Measurements from ENCODE around the gene USP47. TPM values are rescaled to one million over a fixed set of nuclear protein-coding genes. Genes with fewer than 3 reads are reported as not detected.

The USP47 gene
- total RNA-seq, 1 donor from 2014 or later = 69.4 TPM

GRCh38 chr11:11845551-11845950 is 3.8 kb downstream of the USP47 start:
- Histone ChIP-seq H3K4me1 (ENCODE audit: control insufficient read depth in 3 of 3, insufficient read depth in 3 of 3, low read length in 3 of 3) (peaks cover 36 to 56% (median 49%) of the 10 kb centered on the region in 3 donors), H3K4me3 (ENCODE audit: low read length in 3 of 3) (no peak overlapping the region), H3K27me3 (ENCODE audit: control insufficient read depth in 3 of 3, insufficient read depth in 3 of 3, low read length in 3 of 3) (no peaks in the 10 kb centered on the region), H3K9me3 (ENCODE audit: control insufficient read depth in 3 of 3, low read length in 3 of 3) (no peaks in the 10 kb centered on the region), H3K36me3 (ENCODE audit: control insufficient read depth in 3 of 3, insufficient read depth in 3 of 3, low read length in 3 of 3) (no peaks in the 10 kb centered on the region), H3K9ac (ENCODE audit: low read depth in 1 of 3, low read length in 3 of 3) (peak overlapping the region in 1 of 3 donors; percentile 25), H3K27ac (ENCODE audit: low read depth, low read length) (peak overlapping the region; percentile 9)

GRCh38 chr11:11847082-11847481 is 5.3 kb downstream of the USP47 start:
- H3K27me3 ChIP-seq (ENCODE audit: control insufficient read depth in 3 of 3, insufficient read depth in 3 of 3, low read length in 3 of 3) = no peaks in the 10 kb centered on the region
- peaks cover 36 to 51% (median 43%) of the 10 kb centered on the region in 3 donors for H3K4me1 ChIP-seq (ENCODE audit: control insufficient read depth in 3 of 3, insufficient read depth in 3 of 3, low read length in 3 of 3)
- no peaks in the 10 kb centered on the region for H3K36me3 ChIP-seq (ENCODE audit: control insufficient read depth in 3 of 3, insufficient read depth in 3 of 3, low read length in 3 of 3)
- H3K9ac ChIP-seq (ENCODE audit: low read depth in 1 of 3, low read length in 3 of 3) = no peak overlapping the region
- H3K4me3 ChIP-seq (ENCODE audit: low read length in 3 of 3) = no peak overlapping the region
- H3K9me3 ChIP-seq (ENCODE audit: control insufficient read depth in 3 of 3, low read length in 3 of 3) = no peaks in the 10 kb centered on the region
- no peak overlapping the region for H3K27ac ChIP-seq (ENCODE audit: low read depth, low read length)

- H3K36me3 ChIP-seq (ENCODE audit: control insufficient read depth in 3 of 3, insufficient read depth in 3 of 3, low read length in 3 of 3) = no peaks in the 10 kb centered on the region
- H3K9me3 ChIP-seq (ENCODE audit: control insufficient read depth in 3 of 3, low read length in 3 of 3) = no peaks in the 10 kb centered on the region
- peaks cover 36 to 51% (median 41%) of the 10 kb centered on the region in 3 donors for H3K4me1 ChIP-seq (ENCODE audit: control insufficient read depth in 3 of 3, insufficient read depth in 3 of 3, low read length in 3 of 3)
- no peak overlapping the region for H3K4me3 ChIP-seq (ENCODE audit: low read length in 3 of 3)
- no peak overlapping the region for H3K9ac ChIP-seq (ENCODE audit: low read depth in 1 of 3, low read length in 3 of 3)
- peak overlapping the region; percentile 16 for H3K27ac ChIP-seq (ENCODE audit: low read depth, low read length)
- no peaks in the 10 kb centered on the region for H3K27me3 ChIP-seq (ENCODE audit: control insufficient read depth in 3 of 3, insufficient read depth in 3 of 3, low read length in 3 of 3)
Observed at GRCh38 chr11:11848891-11849746, 7.3 kb downstream of the USP47 start.

DNA sequence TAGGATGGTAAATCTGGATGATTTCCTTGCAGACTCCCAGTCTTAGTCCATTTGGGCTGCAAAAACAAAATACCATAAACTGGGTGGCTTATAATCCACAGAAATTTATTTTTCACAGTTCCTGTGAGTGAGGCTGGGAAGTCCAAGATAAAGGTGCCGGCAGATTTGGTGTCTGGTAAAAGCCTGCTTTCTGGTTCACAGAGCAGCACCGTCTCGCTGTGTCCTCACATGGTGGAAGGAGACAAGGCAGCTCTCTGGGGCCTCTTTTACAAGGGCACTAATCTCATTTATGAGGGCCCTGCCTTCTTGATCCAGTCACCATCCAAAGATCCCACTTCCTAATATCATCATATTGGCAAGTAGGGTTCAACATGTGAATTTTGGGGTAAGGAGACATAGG is 8.9 kb downstream of the USP47 start:
- no peaks in the 10 kb centered on the region for H3K27me3 ChIP-seq (ENCODE audit: control insufficient read depth in 3 of 3, insufficient read depth in 3 of 3, low read length in 3 of 3)
- H3K4me3 ChIP-seq (ENCODE audit: low read length in 3 of 3) = no peak overlapping the region
- no peaks in the 10 kb centered on the region for H3K9me3 ChIP-seq (ENCODE audit: control insufficient read depth in 3 of 3, low read length in 3 of 3)
- no peaks in the 10 kb centered on the region for H3K36me3 ChIP-seq (ENCODE audit: control insufficient read depth in 3 of 3, insufficient read depth in 3 of 3, low read length in 3 of 3)
- H3K4me1 ChIP-seq (ENCODE audit: control insufficient read depth in 3 of 3, insufficient read depth in 3 of 3, low read length in 3 of 3) = peaks cover 24 to 40% (median 26%) of the 10 kb centered on the region in 3 donors
- H3K27ac ChIP-seq (ENCODE audit: low read depth, low read length) = no peak overlapping the region
- no peak overlapping the region for H3K9ac ChIP-seq (ENCODE audit: low read depth in 1 of 3, low read length in 3 of 3)

GRCh38 chr11:11856638-11857037 is 14.9 kb downstream of the USP47 start:
- Histone ChIP-seq H3K27ac (ENCODE audit: low read depth, low read length) (no peak overlapping the region), H3K36me3 (ENCODE audit: control insufficient read depth in 3 of 3, insufficient read depth in 3 of 3, low read length in 3 of 3) (no peaks in the 10 kb centered on the region), H3K9ac (ENCODE audit: low read depth in 1 of 3, low read length in 3 of 3) (peak overlapping the region in 1 of 3 donors; percentile 27), H3K27me3 (ENCODE audit: control insufficient read depth in 3 of 3, insufficient read depth in 3 of 3, low read length in 3 of 3) (no peaks in the 10 kb centered on the region), H3K4me3 (ENCODE audit: low read length in 3 of 3) (no peak overlapping the region), H3K9me3 (ENCODE audit: control insufficient read depth in 3 of 3, low read length in 3 of 3) (no peaks in the 10 kb centered on the region), H3K4me1 (ENCODE audit: control insufficient read depth in 3 of 3, insufficient read depth in 3 of 3, low read length in 3 of 3) (peaks cover 9 to 30% (median 10%) of the 10 kb centered on the region in 3 donors)

- peaks cover 7 to 26% (median 9%) of the 10 kb centered on the region in 3 donors for H3K4me1 ChIP-seq (ENCODE audit: control insufficient read depth in 3 of 3, insufficient read depth in 3 of 3, low read length in 3 of 3)
- H3K9me3 ChIP-seq (ENCODE audit: control insufficient read depth in 3 of 3, low read length in 3 of 3) = no peaks in the 10 kb centered on the region
- H3K27ac ChIP-seq (ENCODE audit: low read depth, low read length) = no peak overlapping the region
- no peak overlapping the region for H3K9ac ChIP-seq (ENCODE audit: low read depth in 1 of 3, low read length in 3 of 3)
- H3K4me3 ChIP-seq (ENCODE audit: low read length in 3 of 3) = peak overlapping the region in 2 of 3 donors; percentile 26 to 36
- H3K36me3 ChIP-seq (ENCODE audit: control insufficient read depth in 3 of 3, insufficient read depth in 3 of 3, low read length in 3 of 3) = no peaks in the 10 kb centered on the region
- H3K27me3 ChIP-seq (ENCODE audit: control insufficient read depth in 3 of 3, insufficient read depth in 3 of 3, low read length in 3 of 3) = no peaks in the 10 kb centered on the region
Observed at GRCh38 chr11:11857769-11858168, 16.0 kb downstream of the USP47 start.

DNA sequence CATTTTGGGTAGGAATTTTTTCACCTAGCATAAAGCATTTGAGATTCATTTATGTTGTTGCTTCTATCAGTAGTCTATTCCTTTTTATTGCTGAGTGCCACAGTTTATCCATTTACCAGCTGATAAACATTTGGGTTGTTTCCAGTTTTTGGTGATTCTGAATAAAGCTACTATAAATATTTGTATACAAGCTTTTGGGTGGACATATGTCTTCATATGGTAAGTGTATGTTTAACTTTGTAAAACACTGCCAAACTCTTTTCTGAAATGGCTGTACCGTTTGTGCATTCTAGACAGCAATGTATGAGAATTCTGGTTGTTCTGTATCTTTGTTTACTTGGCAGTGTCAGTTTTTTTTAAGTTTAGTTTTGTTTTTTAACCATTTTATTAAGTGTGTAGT is 16.9 kb downstream of the USP47 start:
- Histone ChIP-seq H3K27me3 (ENCODE audit: control insufficient read depth in 3 of 3, insufficient read depth in 3 of 3, low read length in 3 of 3) (no peaks in the 10 kb centered on the region), H3K4me1 (ENCODE audit: control insufficient read depth in 3 of 3, insufficient read depth in 3 of 3, low read length in 3 of 3) (peaks cover 7 to 22% (median 9%) of the 10 kb centered on the region in 3 donors), H3K4me3 (ENCODE audit: low read length in 3 of 3) (no peak overlapping the region), H3K36me3 (ENCODE audit: control insufficient read depth in 3 of 3, insufficient read depth in 3 of 3, low read length in 3 of 3) (no peaks in the 10 kb centered on the region), H3K9ac (ENCODE audit: low read depth in 1 of 3, low read length in 3 of 3) (no peak overlapping the region), H3K9me3 (ENCODE audit: control insufficient read depth in 3 of 3, low read length in 3 of 3) (no peaks in the 10 kb centered on the region), H3K27ac (ENCODE audit: low read depth, low read length) (no peak overlapping the region)

DNA sequence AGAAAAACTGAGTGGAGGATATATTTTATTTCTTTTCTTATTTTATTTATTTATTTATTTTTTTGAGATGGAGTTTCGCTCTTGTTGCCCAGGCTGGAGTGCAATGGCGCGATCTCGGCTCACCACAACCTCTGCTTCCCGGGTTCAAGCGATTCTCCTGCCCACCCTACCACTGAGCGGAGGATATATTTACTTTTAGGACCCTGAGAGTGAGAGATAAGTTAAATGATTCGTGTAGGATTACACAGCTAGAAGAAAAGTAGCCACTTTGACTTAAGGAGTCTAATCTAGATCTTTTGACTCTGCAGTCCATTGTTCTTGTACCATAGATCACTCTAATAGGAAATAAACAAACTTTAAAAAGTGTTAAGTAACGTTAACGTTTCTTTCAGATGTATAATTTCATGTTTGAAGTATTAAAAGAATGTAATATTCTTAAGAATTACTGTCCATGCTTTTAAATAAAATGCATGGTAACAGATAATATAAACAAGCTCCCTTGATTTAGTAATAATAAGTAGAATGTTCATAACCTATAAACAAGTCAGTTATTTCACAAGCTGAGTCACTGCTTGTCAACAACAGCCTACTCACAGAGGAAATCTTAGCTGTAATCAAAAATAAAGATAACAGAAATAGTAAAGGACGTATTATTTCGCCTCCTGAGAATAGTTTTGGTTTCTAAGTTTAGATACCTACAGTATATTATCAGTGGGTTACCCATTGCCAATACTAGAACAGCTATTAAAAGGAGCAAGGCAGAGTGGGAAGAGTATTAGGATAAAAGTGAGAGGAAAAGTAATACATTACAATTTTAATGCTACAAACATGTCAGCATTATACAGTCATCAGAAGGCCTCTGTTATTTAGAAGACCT is 18.6 kb downstream of the USP47 start:
- Histone ChIP-seq H3K27me3 (ENCODE audit: control insufficient read depth in 3 of 3, insufficient read depth in 3 of 3, low read length in 3 of 3) (no peaks in the 10 kb centered on the region), H3K4me3 (ENCODE audit: low read length in 3 of 3) (no peak overlapping the region), H3K27ac (ENCODE audit: low read depth, low read length) (peak overlapping the region; percentile 64), H3K4me1 (ENCODE audit: control insufficient read depth in 3 of 3, insufficient read depth in 3 of 3, low read length in 3 of 3) (peaks cover 7 to 22% (median 9%) of the 10 kb centered on the region in 3 donors), H3K9me3 (ENCODE audit: control insufficient read depth in 3 of 3, low read length in 3 of 3) (no peaks in the 10 kb centered on the region), H3K9ac (ENCODE audit: low read depth in 1 of 3, low read length in 3 of 3) (no peak overlapping the region), H3K36me3 (ENCODE audit: control insufficient read depth in 3 of 3, insufficient read depth in 3 of 3, low read length in 3 of 3) (no peaks in the 10 kb centered on the region)

DNA sequence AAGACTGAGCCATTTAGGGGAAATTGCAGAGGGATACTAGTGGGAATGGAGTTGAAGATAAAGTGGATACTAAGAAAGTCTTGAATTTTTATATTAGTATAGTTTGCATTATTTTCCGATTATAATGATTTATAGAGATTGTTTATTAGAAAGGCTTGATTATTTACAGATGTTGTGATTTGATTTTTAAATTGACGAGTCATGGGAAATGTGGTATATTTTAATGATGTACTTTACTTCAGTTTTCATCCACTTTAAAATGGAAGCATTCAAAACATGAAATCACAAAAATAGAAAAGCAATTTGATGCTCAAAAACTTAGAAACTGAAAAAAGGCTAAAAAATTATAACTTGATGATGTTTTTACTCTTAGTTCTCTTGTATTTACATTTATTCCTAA is 21.2 kb downstream of the USP47 start:
- Histone ChIP-seq H3K36me3 (ENCODE audit: control insufficient read depth in 3 of 3, insufficient read depth in 3 of 3, low read length in 3 of 3) (no peaks in the 10 kb centered on the region), H3K4me1 (ENCODE audit: control insufficient read depth in 3 of 3, insufficient read depth in 3 of 3, low read length in 3 of 3) (peaks cover 0 to 14% (median 4%) of the 10 kb centered on the region in 3 donors), H3K9ac (ENCODE audit: low read depth in 1 of 3, low read length in 3 of 3) (no peak overlapping the region)

DNA sequence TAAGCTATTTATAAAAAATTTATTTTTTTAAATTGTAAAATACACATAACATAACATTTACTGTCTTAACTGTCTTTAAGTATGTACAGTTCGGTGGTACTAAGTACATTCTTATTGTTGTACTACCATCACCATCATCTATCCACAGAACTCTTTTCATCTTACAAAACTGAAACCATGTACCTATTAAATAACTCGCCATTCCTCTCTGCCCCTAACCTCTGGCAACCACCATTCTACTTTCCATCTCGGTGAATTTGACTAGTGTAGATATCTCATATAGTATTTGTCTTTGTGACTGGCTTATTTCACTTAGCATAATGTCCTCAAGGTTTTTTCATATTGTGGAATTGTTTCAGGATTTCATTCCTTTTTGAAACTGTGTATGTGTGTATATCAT is 22.6 kb downstream of the USP47 start:
- H3K36me3 ChIP-seq (ENCODE audit: control insufficient read depth in 3 of 3, insufficient read depth in 3 of 3, low read length in 3 of 3) = no peaks in the 10 kb centered on the region
- H3K9me3 ChIP-seq (ENCODE audit: control insufficient read depth in 3 of 3, low read length in 3 of 3) = no peaks in the 10 kb centered on the region
- no peak overlapping the region for H3K9ac ChIP-seq (ENCODE audit: low read depth in 1 of 3, low read length in 3 of 3)
- no peak overlapping the region for H3K27ac ChIP-seq (ENCODE audit: low read depth, low read length)
- H3K4me1 ChIP-seq (ENCODE audit: control insufficient read depth in 3 of 3, insufficient read depth in 3 of 3, low read length in 3 of 3) = peaks cover 0 to 8% (median 4%) of the 10 kb centered on the region in 3 donors
- no peak overlapping the region for H3K4me3 ChIP-seq (ENCODE audit: low read length in 3 of 3)
- H3K27me3 ChIP-seq (ENCODE audit: control insufficient read depth in 3 of 3, insufficient read depth in 3 of 3, low read length in 3 of 3) = no peaks in the 10 kb centered on the region

More for the DNA sequence above, 21.2 kb downstream of the USP47 start:
- Histone ChIP-seq H3K27ac (ENCODE audit: low read depth, low read length) (no peak overlapping the region), H3K9me3 (ENCODE audit: control insufficient read depth in 3 of 3, low read length in 3 of 3) (no peaks in the 10 kb centered on the region), H3K4me3 (ENCODE audit: low read length in 3 of 3) (no peak overlapping the region), H3K27me3 (ENCODE audit: control insufficient read depth in 3 of 3, insufficient read depth in 3 of 3, low read length in 3 of 3) (no peaks in the 10 kb centered on the region)
